HG03460 (cell line): ENCODE results near the gene ARHGAP42.
"Not testable (repeated sequence)": the region's sequence is repeated elsewhere in the genome, so short reads cannot be mapped to it uniquely, and the experiment has no call there.

ENCODE experiments used
- ATAC-seq: cut with Tn5 transposase; IDR thresholded peaks from one replicate; pipeline ENCODE4 v1.9.1; 2021; ENCODE audit not compliant: unreplicated experiment

ARHGAP42 gene

DNA sequence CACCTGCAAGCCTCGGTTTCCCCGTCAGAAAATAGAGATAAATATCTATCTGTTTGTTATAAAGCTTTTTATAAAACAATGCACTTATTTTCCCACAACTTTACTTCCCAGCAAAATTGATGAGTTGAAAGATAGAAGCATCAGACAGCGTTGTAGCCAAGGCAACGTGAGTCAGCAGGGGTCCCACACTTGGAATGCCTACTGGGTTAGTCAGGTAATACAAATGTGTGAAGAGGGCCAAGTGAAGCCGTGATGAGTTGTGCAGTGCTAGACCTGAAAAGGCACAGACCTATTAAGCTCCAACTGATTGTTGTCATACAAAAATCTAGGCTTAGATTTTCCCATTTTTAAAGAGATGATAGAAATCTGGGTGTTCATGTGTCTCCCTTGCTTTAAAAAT is 323.8 kb downstream of the ARHGAP42 start:
- ATAC-seq: no peak

DNA sequence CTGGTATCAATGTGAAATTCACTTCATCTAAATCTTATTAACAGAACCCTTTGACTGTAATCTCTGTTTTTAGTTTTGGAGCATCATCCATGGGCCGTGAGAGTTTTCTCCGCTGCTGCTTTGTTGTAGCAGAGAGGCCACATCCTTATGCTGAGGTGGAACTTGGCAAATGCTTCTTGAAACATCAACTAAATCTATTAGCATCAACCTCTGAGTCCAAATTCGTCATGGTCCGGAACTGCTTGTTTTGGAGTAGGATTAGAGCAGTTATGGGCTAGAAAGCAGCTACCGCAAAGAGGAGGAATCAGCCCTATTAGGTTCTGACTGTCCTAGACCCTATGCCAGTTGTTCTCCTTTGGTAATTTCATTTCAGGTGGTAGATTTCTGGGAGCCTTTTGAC is 324.8 kb downstream of the ARHGAP42 start:
- ATAC-seq: no peak

DNA sequence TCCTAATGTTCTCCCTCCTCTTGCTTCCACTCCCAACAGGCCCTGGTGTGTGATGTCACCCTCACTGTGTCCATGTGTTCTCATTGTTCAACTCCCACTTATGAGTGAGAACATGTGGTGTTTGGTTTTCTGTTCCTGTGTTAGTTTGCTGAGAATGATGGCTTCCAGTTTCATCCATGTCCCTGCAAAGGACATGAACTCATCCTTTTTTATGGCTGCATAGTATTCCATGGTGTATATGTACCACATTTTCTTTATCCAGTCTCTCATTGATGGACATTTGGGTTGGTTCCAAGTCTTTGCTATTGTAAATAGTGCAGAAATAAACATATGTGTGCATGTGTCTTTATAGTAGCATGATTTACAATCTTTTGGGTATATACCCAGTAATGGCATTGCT is 326.6 kb downstream of the ARHGAP42 start:
- ATAC-seq: not testable (repeated sequence)

DNA sequence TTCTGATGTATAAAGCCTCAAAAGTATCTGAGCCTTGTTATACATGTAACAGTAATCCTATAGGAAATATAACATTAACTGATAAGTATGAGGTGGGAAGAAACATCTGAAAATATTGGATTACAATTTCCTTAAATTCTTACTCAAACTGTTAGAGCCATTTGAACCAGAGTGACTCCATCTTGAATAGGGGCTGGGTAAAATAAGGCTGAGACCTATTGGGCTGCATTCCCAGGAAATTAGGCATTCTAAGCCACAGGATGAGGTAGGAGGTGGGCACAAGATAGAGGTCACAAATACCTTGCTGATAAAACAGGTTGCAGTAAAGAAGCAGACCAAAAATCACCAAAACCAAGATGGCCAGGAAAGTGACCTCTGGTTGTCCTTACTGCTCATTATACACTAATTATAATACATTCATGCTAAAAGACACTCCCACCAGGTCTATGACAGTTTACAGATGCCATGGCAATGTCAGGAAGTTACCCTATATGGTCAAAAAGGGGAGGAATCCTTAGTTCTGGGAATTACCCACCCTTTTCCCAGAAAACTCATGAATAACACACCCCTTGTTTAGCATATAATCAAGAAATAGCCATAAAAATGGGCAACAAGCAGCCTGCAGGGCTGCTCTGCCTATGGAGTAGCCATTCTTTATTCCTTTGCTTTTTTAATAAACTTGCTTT is 327.7 kb downstream of the ARHGAP42 start:
- no peak for ATAC-seq

DNA sequence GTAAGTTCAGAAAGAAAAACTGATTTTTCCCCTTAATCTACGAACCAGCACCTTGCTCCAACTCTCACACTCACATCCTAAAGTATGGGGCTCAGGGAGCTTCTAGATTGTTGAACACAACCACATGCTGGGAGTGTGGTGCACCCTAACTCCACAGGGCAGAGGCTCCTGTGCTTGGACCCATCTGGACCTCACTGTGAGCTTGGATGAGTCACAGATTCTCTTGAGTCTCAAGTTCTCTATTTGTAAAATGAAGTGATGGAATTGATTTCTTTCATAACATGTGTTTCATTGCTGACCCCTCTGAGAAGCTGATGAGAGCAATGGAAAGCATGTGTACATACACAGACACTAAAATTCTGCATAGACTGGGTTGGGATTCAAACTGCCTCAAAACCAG is 332.8 kb downstream of the ARHGAP42 start:
- no peak for ATAC-seq

DNA sequence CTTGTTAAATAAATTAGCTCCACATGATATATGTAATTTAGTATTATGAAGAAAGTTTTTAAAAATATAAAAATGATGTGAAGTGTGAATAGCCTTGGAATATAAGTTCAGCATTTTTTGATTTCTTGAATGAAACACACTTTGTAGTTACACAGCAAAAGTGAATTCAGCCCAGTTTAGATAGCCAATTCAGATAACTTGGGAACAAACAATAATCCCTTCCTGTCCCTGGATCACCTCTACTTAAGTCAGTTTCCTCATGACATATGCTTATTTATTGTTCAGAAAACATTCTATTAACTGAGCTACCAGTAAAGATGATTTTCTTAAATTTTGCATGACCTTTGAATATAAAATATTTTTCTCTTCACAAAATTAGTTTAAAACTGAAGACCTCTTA is 335.2 kb downstream of the ARHGAP42 start:
- no peak for ATAC-seq

DNA sequence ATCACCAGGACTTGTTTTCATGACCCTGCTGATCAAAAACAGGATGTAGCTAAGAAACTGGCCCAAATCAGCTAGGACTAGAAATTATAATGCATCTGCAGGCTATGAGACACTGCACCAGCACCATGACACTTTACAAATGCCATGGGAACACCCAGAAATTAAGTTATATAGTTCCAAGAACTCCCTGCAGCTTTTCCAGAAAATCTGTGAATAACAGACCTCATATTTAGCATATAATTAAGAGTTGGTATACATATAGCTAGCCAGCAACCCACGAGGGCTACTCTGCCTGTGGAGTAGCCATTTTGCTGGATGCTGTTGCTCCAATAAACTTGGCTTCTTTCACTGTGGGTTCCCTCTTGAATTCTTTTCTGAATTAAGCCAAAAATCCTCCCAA is 341.6 kb downstream of the ARHGAP42 start:
- no peak for ATAC-seq

DNA sequence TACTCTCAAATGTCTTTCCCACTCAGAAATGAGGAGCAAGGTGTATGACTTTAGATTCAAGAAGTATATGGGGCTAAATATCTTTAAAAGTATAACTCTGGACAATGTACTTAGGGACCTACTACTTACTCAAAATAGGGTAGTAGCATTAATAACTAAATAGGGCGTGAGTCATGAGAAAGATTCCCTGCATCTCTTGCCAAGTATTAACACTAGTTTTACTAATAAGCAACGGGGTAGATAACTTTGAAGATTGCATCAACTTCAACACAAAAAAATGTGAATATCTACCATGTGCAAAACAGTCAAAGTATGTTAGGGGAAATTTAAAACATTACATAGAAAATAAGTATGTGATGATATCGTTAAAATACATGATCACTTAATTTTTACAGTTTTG is 342.9 kb downstream of the ARHGAP42 start:
- no peak for ATAC-seq

DNA sequence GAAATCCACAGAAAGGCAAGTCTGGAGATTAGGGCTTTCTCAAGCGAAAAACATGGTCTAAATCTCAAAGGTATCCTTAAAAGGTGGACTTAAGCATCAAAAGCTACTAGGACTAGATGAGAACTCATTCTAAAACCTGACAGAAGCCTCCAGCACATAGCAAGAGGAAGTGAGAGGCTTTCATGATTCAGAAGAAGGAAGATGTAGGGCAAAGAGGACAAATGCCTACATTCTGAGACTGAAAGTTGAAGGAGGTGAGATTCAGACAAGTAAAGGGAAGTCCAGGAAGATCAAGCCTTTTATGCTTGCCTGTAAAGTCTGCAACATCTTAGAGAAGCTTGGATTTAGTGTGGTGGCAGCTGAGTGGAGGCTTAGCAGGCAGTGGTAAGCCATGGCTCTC is 343.6 kb downstream of the ARHGAP42 start:
- no peak for ATAC-seq

DNA sequence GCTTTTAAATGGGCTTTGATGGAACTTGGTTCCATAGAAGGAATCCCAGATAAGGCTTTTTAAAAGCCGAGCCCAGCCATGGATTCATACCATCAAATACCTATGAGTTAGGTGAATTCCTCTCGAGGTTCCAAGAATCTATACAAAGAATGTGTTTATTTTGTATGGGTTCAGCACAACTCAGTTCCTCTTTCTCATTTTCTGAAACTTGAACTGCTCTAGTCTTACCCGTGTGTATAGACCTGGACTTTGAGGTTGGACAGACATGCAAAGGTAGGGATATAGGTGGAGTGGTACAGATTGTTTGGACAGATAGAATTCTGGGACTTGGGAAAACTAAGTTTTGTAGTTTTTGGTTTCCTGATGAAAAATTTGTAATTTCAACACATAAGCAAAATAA is 344.6 kb downstream of the ARHGAP42 start:
- ATAC-seq: no peak

DNA sequence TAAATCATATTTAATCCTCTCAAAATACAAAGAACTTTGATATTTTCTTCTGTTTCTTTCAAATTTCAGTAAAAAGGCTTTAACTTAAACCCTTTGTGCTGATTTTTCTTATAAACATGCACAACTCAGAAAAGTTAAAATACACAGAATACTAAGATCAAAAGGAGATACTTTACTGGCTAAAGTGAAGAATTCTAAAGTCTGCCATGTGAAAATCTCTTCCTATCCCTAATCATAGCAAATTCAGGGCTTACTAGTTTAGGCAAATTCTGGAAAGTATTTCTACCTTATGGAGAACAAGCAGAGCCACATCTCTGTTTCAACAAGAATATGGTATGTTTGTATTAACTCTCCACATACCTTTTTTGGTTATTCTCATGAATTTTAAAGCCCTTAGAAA is 345.9 kb downstream of the ARHGAP42 start:
- no peak for ATAC-seq

DNA sequence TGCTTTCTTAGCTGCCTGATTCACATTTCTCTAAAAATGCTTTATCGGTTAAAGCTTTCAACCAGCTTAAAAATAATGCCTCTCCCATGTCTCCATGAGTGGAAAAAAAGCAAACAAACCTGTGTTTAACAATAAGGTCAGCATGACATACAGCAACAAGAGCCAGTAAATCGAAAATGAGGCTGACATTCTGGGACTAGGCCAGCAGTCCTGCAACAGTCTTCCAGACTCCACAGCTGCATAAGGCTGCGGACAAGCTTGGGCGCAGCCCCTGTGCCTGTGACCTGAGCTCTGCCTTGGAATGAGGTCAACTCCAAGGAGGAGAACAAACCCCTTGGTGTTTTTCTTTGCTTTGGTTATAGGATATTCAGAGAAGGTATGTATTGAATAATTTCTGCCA is 347.0 kb downstream of the ARHGAP42 start:
- ATAC-seq: no peak

DNA sequence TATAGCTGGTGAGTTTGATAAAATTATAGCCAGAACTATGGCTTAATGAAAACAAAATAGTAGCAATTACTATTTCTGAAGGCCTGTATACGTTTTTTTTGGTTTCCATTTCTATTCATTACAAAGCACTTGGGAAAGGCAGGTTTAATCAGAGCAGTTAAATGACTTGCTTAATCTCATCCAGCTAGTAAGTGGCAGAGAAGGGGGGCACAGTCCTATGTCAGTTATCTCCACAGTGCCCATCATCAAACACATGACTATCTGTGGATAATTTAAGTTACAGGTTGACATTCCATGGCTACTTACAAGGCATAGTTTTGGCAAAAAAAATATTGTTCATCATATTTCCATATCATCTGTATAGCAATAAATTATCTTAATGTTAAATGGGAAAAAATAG is 348.8 kb downstream of the ARHGAP42 start:
- no peak for ATAC-seq
